NCI-H146 (cell line): Measurements from ENCODE around the gene DIAPH2.
"Not testable (repeated sequence)": the region's sequence is repeated elsewhere in the genome, so short reads cannot be mapped to it uniquely, and the experiment has no call there.

ENCODE experiments used
- DNase-seq: peaks from one replicate; lab custom pipeline; 2025; lab: John Stamatoyannopoulos, UW

The DIAPH2 gene

GRCh38 chrX:96719161-96719875 lies 34.7 kb downstream of the DIAPH2 start:
- no peak for DNase-seq

GRCh38 chrX:96721354-96721753 lies 36.7 kb downstream of the DIAPH2 start:
- no peak for DNase-seq

DNA sequence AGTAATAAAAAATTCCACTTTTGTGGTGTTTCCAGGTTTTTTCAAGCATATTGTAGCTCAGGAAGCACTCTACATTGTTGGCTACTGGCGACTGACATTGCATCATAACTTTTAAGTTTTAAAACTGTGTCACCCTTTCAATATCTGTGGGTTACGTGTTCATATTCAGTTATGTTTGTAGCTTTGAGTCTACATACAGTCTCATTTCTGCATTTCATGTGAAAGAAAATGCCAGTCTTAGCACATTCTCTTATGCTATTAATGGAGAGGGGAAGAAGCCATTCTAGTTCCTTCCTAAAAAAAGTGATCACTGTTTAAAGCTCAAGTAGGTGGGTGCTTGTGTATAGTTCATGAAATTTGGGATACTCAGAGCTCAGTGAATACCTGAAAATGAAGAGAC lies 38.1 kb downstream of the DIAPH2 start:
- no peak for DNase-seq

- DNase-seq, result no peak
These were observed 44.4 kb downstream of the DIAPH2 start for GRCh38 chrX:96729053-96729452.

- no peak for DNase-seq
These were observed 45.4 kb downstream of the DIAPH2 start for GRCh38 chrX:96729868-96730643.

DNA sequence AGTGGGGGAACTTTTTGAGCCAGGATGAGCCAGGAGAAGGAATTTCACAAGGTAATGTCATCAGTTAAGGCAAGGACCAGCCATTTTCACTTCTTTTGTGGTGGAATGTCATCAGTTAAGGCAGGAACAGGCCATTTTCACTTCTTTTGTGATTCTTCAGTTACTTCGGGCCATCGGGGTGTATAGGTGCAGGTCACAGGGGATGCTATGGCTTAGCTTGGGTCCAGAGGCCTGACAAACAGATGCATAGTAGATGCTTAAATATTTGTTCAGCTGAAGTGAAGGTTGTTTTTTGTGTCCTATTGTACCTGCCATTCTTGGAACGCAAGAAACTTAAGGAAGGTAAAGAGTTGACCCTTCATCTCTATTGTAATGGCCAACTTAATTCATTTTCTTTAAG lies 46.4 kb downstream of the DIAPH2 start:
- not testable (repeated sequence) for DNase-seq

DNA sequence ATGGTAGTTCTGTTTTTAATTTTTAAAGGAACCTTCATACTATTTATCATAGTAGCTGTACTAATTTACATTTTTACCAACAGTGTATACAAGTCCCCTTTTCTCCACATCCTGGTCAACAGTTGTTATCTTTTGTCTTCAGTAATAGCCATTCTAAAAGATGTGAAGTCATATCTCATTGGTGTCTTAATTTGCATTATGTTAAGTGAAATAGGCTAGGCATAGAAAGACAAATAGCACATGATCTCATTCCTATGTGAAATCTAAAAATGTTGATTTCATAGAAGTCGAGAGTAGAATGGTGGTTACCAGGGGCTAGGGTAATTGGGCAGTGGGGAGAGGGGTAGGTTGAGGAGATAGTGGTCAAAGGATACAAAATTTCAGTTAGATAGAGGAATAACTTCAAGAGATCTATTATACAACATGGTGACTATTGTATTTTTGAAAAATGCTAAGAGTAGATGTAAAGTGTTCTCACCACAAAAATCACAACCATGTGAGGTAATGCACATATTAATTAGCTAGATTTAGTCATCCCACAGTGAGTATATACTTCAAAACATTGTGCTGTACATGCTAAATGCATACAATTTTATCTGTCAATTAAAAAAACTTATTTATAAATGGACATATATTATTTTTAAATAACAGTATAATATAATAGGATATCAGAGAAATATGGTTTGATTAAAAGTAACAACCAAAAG lies 58.9 kb downstream of the DIAPH2 start:
- no peak for DNase-seq

DNA sequence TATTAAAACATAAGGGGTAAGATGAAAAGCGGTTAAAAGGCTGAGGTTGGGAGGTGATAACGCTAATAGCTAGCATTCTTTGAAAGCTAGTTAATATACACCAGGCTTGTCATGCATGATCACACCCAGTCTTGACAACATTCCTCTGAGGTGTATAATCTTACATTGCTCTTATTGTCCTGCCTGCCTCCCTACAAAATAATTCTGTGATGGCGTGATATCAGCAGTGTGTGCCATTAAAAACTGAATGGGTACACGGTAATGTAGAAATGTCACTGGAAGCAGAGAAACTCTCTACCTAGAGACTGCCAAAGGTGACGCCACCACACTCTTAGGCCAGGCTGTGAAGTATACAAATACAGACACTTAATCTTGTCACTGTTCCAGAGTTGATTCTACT lies 68.1 kb downstream of the DIAPH2 start:
- no peak for DNase-seq

GRCh38 chrX:96753230-96753629 lies 68.6 kb downstream of the DIAPH2 start:
- DNase-seq, result no peak

- DNase-seq, result no peak
These were observed 71.8 kb downstream of the DIAPH2 start for GRCh38 chrX:96756491-96756890.

GRCh38 chrX:96761566-96761965 lies 76.9 kb downstream of the DIAPH2 start:
- no peak for DNase-seq

GRCh38 chrX:96763608-96764007 lies 79.0 kb downstream of the DIAPH2 start:
- DNase-seq, result no peak

GRCh38 chrX:96764864-96765263 lies 80.2 kb downstream of the DIAPH2 start:
- DNase-seq, result no peak

DNA sequence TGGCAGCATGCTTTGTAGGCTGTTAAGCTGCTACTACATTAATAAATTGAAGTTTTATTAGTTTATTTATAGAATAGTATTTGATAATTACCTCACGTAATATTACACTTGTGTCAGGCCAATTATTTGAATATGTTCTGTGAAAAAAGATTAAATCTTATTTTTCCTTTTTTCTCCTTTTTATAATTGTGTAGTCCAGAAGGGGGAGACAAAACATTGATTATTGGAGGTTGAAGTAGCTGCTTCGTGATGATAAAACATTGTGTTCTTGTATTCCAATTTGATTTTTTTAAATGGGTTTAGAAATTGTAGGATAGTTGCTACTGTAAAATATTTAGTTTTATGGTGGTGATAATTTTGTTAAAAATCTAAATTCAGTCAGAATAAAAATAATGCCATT lies 85.7 kb downstream of the DIAPH2 start:
- no peak for DNase-seq

DNA sequence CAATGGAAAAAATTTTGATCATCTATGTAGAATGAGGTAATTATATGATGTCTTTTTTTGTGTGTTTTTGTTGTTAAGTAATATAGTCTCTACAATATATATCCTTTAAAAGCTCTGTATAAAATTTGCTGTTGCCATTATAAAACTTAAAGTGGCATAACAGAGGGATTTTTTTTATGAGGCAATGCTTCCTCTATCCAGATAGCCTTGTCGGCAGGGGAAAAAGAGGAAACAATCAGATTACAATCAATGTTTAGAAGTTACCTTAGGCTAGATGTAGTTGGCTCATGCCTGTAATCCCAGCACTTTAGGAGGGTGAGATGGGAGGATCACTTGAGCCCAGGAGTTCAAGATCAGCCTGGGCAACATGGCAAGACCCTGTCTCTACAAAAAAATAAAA lies 86.8 kb downstream of the DIAPH2 start:
- DNase-seq, result no peak

DNA sequence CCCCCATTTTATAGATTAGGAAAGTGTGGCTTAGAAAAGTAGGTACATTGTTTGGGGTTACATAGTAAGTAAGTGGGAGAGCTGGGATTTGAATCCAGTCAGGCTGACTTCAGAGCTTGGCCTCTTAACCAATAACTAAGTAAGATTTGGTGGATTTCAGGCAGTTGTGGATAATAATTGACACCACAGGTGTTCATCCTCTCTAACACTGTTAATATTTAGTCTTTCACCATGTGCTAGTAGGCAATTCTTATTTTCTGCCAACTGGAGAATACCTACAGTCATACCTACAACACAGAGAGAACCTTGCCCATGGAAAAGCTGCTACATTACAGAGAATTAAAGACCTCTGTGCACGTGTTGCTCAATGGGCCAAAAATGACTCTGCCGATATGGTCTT lies 89.5 kb downstream of the DIAPH2 start:
- DNase-seq, result no peak

DNA sequence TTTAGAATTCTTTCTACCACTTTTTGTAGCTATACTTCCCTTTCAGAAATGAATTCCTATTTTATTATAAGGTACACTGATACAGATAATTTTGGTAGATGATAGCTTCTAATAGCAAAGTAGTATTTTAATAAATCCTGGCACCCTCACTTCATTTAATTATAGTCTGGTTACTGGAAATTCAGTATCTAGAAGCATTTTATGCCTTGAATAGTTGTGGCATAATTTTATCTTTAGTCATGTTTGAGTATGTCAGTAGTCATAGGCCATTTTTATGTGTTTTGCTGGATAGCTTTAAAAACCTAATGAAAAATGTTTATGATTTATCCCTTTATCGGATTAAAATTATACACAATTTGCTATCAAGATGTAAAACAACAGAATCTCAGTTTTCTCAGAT lies 92.3 kb downstream of the DIAPH2 start:
- no peak for DNase-seq

- DNase-seq, result no peak
These were observed 106.9 kb downstream of the DIAPH2 start for GRCh38 chrX:96791559-96791958.

- no peak for DNase-seq
These were observed 107.4 kb downstream of the DIAPH2 start for GRCh38 chrX:96792047-96792446.

GRCh38 chrX:96798982-96799381 lies 114.3 kb downstream of the DIAPH2 start:
- no peak for DNase-seq

GRCh38 chrX:96807318-96807717 lies 122.7 kb downstream of the DIAPH2 start:
- no peak for DNase-seq

DNA sequence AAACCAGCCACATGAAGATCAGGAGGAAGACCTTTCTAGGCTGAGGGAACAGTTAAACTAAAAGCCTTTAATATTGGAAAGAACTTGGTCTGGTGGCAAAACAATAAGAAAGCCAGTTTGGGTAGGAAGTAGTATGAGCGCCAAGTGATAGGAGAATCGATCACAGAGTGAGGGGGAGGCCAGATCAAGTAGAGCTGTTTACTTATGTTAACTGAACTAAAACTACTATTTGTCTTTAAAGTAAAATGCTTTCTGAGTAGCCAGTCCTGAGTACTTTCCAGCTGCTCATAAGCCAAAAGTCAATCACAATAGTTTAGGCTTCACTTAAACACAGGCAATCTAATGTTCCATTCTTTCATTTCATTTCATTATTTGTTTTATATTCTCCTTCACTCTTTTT lies 136.3 kb downstream of the DIAPH2 start:
- DNase-seq, result no peak

- no peak for DNase-seq
These were observed 139.5 kb downstream of the DIAPH2 start for GRCh38 chrX:96824166-96824565.
